ENCODE measurements around the gene RFX1.

RFX1 gene

DNA sequence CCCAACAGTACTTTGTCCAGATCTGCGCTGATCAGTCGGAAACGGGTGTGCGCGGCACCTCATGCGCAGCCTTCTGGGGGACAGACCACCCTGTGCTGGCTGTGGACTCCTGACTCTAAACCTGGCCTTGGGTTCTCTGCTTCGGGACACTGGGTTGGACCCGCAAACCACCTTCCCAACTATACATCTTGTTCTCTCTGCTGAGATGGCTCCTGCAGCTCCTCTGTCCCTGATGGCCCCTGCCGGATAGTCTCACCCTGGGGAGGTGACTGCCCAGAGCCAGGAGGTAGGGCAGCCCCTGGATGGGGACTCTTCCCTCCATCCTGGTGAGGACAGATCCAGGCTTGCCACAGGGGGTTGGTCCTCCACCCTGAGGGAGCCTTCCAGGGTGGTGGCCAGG lies 23.3 kb downstream of the RFX1 start:
- Histone ChIP-seq H3K27me3 (ENCODE audit: insufficient read depth, poor library complexity, severe bottlenecking) (no peaks in the 10 kb centered on the region), H3K4me3 (ENCODE audit: severe bottlenecking) (no peak overlapping the region), H3K9me3 (ENCODE audit: severe bottlenecking) (no peaks in the 10 kb centered on the region), H3K4me1 (ENCODE audit: insufficient read depth, poor library complexity, severe bottlenecking) (peaks cover 13% of the 10 kb centered on the region), H3K36me3 (ENCODE audit: low read depth) (no peaks in the 10 kb centered on the region), H3K27ac (ENCODE audit: poor library complexity, severe bottlenecking) (no peak overlapping the region)
- TF ChIP-seq, protein P1, sequence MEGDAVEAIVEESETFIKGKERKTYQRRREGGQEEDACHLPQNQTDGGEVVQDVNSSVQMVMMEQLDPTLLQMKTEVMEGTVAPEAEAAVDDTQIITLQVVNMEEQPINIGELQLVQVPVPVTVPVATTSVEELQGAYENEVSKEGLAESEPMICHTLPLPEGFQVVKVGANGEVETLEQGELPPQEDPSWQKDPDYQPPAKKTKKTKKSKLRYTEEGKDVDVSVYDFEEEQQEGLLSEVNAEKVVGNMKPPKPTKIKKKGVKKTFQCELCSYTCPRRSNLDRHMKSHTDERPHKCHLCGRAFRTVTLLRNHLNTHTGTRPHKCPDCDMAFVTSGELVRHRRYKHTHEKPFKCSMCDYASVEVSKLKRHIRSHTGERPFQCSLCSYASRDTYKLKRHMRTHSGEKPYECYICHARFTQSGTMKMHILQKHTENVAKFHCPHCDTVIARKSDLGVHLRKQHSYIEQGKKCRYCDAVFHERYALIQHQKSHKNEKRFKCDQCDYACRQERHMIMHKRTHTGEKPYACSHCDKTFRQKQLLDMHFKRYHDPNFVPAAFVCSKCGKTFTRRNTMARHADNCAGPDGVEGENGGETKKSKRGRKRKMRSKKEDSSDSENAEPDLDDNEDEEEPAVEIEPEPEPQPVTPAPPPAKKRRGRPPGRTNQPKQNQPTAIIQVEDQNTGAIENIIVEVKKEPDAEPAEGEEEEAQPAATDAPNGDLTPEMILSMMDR (IDR thresholded peaks at IDR 0.05; ENCODE audit: poor library complexity, severe bottlenecking), result no peak
- ATAC-seq (ENCODE audit: low read depth), result no peak
- no peak for DNase-seq (ENCODE audit: low spot score)

DNA sequence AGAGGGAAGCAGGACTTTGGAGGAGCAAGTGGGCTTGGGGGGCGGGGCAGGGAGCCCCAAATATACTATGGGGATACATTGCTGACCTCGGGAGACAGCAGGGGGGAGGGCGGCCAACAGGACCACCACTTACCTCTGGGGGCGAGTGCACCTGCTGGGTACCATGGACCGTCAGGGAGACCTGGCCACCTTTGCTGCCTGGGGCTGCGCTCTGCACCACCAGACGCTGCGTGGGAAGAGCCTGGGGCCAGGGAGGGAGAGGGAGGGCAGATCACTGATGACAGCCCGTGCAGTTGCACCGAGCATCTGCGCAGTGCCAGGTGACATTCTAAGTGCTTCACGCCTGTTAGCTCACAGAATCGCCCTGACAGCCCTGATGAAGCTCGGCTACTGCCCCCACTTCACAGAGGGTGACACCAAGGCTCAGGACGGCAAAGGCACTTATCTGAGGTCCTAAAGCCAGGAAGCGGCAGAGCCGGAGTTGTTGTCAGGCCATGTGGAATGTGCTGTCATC lies 24.1 kb downstream of the RFX1 start:
- H3K36me3 ChIP-seq (ENCODE audit: low read depth), result no peaks in the 10 kb centered on the region
- peaks cover 12% of the 10 kb centered on the region for H3K4me1 ChIP-seq (ENCODE audit: insufficient read depth, poor library complexity, severe bottlenecking)
- TF ChIP-seq, protein P1 (IDR thresholded peaks at IDR 0.05; ENCODE audit: poor library complexity, severe bottlenecking), result no peak
- DNase-seq (ENCODE audit: low spot score), result no peak
- no peak overlapping the region for H3K4me3 ChIP-seq (ENCODE audit: severe bottlenecking)
- no peaks in the 10 kb centered on the region for H3K9me3 ChIP-seq (ENCODE audit: severe bottlenecking)
- no peak overlapping the region for H3K27ac ChIP-seq (ENCODE audit: poor library complexity, severe bottlenecking)
- H3K27me3 ChIP-seq (ENCODE audit: insufficient read depth, poor library complexity, severe bottlenecking), result no peaks in the 10 kb centered on the region
- no peak for ATAC-seq (ENCODE audit: low read depth)

DNA sequence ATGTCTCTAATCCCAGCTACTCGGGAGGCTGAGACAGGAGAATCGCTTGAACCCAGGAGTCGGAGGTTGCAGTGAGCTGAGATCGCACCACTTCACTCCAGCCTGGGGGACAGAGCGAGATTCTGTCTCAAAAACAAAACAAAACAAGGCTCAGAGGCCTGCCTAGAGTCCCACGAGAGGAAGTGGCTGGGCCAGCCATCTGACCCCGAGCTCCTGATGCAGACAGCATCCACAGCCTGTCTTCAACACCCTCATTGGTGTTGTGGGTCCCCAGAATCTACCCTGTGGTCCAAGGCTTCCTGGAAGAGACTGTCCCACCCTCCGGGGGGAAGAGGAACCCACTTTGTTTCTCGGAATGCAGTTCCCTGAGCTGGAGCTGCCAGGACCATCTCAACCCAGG lies 24.7 kb downstream of the RFX1 start:
- Histone ChIP-seq H3K4me1 (ENCODE audit: insufficient read depth, poor library complexity, severe bottlenecking) (peaks cover 6% of the 10 kb centered on the region), H3K27me3 (ENCODE audit: insufficient read depth, poor library complexity, severe bottlenecking) (no peaks in the 10 kb centered on the region), H3K36me3 (ENCODE audit: low read depth) (no peaks in the 10 kb centered on the region), H3K9me3 (ENCODE audit: severe bottlenecking) (no peaks in the 10 kb centered on the region), H3K27ac (ENCODE audit: poor library complexity, severe bottlenecking) (no peak overlapping the region), H3K4me3 (ENCODE audit: severe bottlenecking) (no peak overlapping the region)
- TF ChIP-seq, protein P1 (IDR thresholded peaks at IDR 0.05; ENCODE audit: poor library complexity, severe bottlenecking), result no peak
- DNase-seq (ENCODE audit: low spot score) (no peak), ATAC-seq (ENCODE audit: low read depth) (no peak)

DNA sequence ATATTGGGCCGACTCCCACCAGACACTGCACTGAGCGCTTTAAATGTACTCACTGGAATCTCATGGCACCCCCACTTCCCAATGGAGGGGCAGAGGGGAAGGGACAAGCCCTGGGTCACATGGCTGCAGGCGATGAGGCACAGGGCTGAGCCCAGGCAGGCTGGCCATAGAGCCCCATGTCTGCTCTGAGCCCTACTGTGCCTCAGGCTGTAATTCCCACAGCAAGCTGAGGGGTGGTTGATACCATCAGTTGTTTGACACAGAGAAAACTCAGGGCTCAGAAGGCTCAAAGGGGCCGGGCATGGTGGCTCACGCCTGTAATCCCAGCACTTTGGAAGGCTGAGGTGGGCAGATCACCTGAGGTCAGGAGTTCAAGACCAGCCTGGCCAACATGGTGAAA lies 25.1 kb downstream of the RFX1 start:
- Histone ChIP-seq H3K4me1 (ENCODE audit: insufficient read depth, poor library complexity, severe bottlenecking) (peaks cover 1% of the 10 kb centered on the region), H3K27me3 (ENCODE audit: insufficient read depth, poor library complexity, severe bottlenecking) (no peaks in the 10 kb centered on the region), H3K36me3 (ENCODE audit: low read depth) (no peaks in the 10 kb centered on the region), H3K27ac (ENCODE audit: poor library complexity, severe bottlenecking) (no peak overlapping the region), H3K4me3 (ENCODE audit: severe bottlenecking) (no peak overlapping the region), H3K9me3 (ENCODE audit: severe bottlenecking) (no peaks in the 10 kb centered on the region)
- ATAC-seq (ENCODE audit: low read depth), result no peak
- TF ChIP-seq, protein P1 (IDR thresholded peaks at IDR 0.05; ENCODE audit: poor library complexity, severe bottlenecking), result no peak
- no peak for DNase-seq (ENCODE audit: low spot score)

DNA sequence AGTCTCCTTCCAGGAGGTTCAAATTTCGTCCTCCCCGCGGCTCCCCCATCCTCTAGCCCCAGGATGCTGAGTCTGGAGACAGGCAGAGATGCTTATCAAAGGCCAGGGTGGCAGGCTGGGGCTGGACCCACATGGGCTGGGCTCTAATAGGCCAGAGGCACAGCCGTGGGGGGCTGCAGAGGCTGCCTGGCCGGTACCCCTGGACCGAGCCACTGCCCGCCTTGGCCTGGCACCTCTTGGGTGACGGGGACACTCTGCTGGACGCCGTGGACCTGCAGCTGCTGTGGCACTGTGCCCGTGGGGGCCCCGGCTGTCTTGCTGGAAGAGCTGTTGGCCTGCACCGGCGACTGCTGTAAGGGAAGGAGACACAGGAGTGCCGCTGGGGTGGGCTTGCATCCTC lies 25.8 kb downstream of the RFX1 start:
- no peaks in the 10 kb centered on the region for H3K36me3 ChIP-seq (ENCODE audit: low read depth)
- H3K9me3 ChIP-seq (ENCODE audit: severe bottlenecking), result no peaks in the 10 kb centered on the region
- H3K4me3 ChIP-seq (ENCODE audit: severe bottlenecking), result no peak overlapping the region
- TF ChIP-seq, protein P1 (IDR thresholded peaks at IDR 0.05; ENCODE audit: poor library complexity, severe bottlenecking), result no peak
- ATAC-seq (ENCODE audit: low read depth) (no peak), DNase-seq (ENCODE audit: low spot score) (no peak)
- H3K4me1 ChIP-seq (ENCODE audit: insufficient read depth, poor library complexity, severe bottlenecking), result no peaks in the 10 kb centered on the region
- H3K27me3 ChIP-seq (ENCODE audit: insufficient read depth, poor library complexity, severe bottlenecking), result no peaks in the 10 kb centered on the region
- H3K27ac ChIP-seq (ENCODE audit: poor library complexity, severe bottlenecking), result no peak overlapping the region

Data from RWPE2 (cell line).